Measurements from ENCODE around the gene SAMD13.

DNA sequence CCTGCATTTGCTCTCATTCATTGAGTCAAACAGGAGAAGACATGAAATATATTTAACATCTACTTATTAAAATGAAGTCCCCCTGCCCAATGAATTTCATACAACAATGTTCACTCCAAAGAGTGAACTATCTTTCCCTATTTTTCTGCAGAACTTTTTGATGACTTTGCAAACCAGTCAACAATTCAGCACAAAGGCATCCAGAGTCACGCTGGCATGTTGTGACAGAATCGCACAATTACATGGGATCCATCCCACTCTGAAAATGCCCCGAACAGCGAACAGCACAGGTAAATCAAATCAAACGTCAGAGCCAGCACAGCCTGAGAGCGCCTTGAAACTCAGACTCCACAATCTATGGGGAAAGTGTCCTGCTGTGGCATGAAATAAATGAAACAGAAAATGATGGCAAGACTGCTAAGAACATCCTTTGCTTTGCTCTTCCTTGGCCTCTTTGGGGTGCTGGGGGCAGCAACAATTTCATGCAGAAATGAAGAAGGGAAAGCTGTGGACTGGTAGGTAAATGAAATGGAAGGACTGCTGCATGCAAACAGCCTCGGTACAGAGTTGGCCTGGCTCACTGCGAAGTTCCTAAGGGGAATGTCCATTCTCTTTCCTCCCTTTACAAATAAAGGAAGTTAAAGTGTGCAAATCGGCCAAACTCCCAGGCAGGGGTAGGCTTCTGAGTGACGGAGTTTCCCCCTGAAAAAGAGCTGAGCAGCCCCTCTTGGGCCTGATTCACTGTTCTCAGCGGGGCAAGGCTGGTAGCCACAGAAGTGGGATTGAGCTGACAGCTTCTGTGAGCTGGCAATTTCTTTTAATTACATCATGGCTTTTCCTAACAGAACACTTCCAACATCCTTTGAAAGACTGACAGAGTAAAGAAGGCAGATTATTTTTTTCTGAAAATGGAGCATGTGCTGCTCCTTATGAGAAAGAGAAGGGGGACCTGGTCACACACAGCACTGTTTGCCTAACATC, 97.0 kb downstream of the SAMD13 start, which contains the start of gene DNASE2B:
- TF ChIP-seq, protein P1, sequence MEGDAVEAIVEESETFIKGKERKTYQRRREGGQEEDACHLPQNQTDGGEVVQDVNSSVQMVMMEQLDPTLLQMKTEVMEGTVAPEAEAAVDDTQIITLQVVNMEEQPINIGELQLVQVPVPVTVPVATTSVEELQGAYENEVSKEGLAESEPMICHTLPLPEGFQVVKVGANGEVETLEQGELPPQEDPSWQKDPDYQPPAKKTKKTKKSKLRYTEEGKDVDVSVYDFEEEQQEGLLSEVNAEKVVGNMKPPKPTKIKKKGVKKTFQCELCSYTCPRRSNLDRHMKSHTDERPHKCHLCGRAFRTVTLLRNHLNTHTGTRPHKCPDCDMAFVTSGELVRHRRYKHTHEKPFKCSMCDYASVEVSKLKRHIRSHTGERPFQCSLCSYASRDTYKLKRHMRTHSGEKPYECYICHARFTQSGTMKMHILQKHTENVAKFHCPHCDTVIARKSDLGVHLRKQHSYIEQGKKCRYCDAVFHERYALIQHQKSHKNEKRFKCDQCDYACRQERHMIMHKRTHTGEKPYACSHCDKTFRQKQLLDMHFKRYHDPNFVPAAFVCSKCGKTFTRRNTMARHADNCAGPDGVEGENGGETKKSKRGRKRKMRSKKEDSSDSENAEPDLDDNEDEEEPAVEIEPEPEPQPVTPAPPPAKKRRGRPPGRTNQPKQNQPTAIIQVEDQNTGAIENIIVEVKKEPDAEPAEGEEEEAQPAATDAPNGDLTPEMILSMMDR (IDR thresholded peaks at IDR 0.05), result no peak
- TF ChIP-seq POLR2A (IDR thresholded peaks at IDR 0.05), result no peak

All from esophagus squamous epithelium (tissue), 4 donors.